HG03342 (cell line): ENCODE measurements around the gene REM2.
A peak's percentile ranks its signal among the peaks of the same experiment; 100 is the strongest.

Experiments
- ATAC-seq: cut with Tn5 transposase; IDR thresholded peaks from one replicate; pipeline ENCODE4 v1.9.1; 2021; ENCODE audit warnings: mild to moderate bottlenecking, moderate library complexity; ENCODE audit not compliant: unreplicated experiment

Gene REM2

GRCh38 chr14:22872033-22872832 lies 10.8 kb upstream of the REM2 start:
- peak; percentile 28 for ATAC-seq

- no peak for ATAC-seq
Observed at GRCh38 chr14:22872833-22873520, 10.0 kb upstream of the REM2 start.

- no peak for ATAC-seq
Observed at GRCh38 chr14:22875003-22875747, 7.8 kb upstream of the REM2 start.

- no peak for ATAC-seq
Observed at GRCh38 chr14:22875748-22876319, 7.2 kb upstream of the REM2 start.

- ATAC-seq = no peak
Observed at GRCh38 chr14:22877000-22877501, 6.0 kb upstream of the REM2 start.

- ATAC-seq = no peak
Observed at GRCh38 chr14:22878271-22879246, 4.5 kb upstream of the REM2 start.

GRCh38 chr14:22882064-22882463 lies 958 bp upstream of the REM2 start:
- ATAC-seq = no peak

- no peak for ATAC-seq
Observed at GRCh38 chr14:22882529-22883172, 371 bp upstream of the REM2 start.

GRCh38 chr14:22884076-22884737 lies 1.2 kb downstream of the REM2 start:
- no peak for ATAC-seq

- ATAC-seq = no peak
Observed at GRCh38 chr14:22884738-22885523, 1.9 kb downstream of the REM2 start.

- ATAC-seq = no peak
Observed at GRCh38 chr14:22885975-22886374, 3.0 kb downstream of the REM2 start.

- peak; percentile 39 for ATAC-seq
Observed at GRCh38 chr14:22886500-22887259, 3.7 kb downstream of the REM2 start.

- peak; percentile 35 for ATAC-seq
Observed at GRCh38 chr14:22887260-22887989, 4.4 kb downstream of the REM2 start.

- ATAC-seq = peak; percentile 45
Observed at GRCh38 chr14:22887990-22888378, 5.0 kb downstream of the REM2 start.

- ATAC-seq = no peak
Observed at GRCh38 chr14:22888662-22889061, 5.6 kb downstream of the REM2 start.

GRCh38 chr14:22890416-22890815 lies 7.4 kb downstream of the REM2 start:
- no peak for ATAC-seq

GRCh38 chr14:22892488-22892887 lies 9.5 kb downstream of the REM2 start:
- no peak for ATAC-seq
